Stromal cell of bone marrow (primary cell): Measurements from ENCODE around the gene SPRED3.
A peak's percentile ranks its signal among the peaks of the same experiment; 100 is the strongest.
"Not testable (repeated sequence)": the region's sequence is repeated elsewhere in the genome, so short reads cannot be mapped to it uniquely, and the experiment has no call there.

Experiments used
- DNase-seq: peaks from one replicate; pipeline ENCODE4 v3.0.0-alpha.2; 2012; ENCODE audit warnings: low read depth

Gene SPRED3

GRCh38 chr19:38388349-38389100, at the start of gene SPRED3:
TSS of gene SPRED3 (plus strand) at chr19:38388697. CDS start at chr19:38390303, 1,606 bp downstream.
- DNase-seq: no peak

DNA sequence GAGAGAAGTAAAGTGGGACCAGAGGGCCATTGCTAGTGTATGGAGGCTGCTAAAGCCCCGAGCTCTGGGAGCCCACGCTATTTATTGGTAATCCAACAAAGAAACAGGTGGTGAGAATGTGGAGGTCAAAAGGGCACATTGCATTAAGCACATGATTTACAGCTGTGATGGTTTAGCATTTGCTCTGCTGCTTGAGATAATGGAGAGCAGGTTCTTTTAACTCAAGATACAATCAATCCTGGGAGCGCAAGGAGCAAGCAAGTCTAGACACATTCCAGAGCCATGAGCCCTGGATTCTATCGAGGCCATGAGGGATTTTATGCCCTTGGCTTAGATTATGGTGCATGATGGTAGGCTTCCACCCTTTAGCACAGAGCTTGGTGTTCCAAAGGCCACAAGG, 49.5 kb upstream of the SPRED3 start:
- not testable (repeated sequence) for DNase-seq

DNA sequence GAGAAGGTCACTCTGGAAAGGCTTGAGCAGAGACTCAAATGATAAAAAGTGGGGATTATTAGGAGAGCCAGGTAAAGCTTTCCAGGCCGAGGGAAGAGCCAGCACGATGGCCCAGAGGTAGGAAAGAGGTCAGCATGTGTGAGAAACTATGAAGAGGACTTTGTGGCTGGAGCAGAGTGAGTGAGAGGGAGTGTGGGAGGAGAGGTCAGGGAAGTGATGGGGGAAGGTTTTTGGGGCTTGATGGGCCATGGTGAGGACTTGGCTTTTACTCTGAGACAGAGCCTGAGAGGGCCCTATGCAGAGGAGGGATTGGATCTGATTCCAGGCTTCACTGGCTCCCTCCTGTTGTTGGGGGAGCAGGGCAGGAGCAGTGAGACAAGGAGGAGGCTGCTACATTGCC, 47.6 kb upstream of the SPRED3 start:
- no peak for DNase-seq

DNA sequence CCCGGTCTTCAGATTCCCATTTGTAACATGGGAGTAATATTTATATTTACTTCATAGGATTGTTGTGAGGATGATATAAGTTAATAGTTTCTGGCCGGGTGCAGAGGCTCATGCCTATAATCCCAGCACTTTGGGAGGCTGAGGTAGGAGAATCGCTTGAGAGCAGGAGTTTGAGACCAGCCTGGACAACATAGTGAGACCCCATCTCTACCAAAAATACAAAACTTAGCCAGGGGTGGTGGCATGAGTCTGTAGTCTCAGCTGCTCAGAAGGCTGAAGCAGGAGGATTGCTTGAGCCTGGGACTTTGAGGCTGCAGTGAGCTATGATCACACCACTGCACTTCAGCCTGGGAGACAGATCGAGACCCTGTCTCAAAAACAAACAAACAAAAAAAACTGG, 41.7 kb upstream of the SPRED3 start:
- no peak for DNase-seq

DNA sequence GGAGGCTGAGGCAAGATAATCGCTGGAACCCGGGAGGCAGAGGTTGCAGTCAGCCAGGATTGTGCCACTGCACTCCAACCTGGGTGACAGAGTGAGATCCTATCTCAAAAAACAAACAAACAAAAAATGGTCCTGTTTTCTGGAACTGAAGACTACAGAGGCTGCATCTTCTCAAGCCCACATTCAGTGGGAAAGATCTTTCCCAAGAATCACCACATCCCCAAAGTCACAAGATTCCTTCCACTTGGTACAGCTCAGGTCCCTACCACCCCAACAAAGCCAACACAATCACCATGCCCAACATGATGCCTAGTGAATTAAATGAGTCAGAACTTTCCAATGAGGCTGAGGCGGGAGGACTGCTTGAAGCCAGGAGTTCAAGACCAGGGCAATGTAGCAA, 37.6 kb upstream of the SPRED3 start:
- no peak for DNase-seq

DNA sequence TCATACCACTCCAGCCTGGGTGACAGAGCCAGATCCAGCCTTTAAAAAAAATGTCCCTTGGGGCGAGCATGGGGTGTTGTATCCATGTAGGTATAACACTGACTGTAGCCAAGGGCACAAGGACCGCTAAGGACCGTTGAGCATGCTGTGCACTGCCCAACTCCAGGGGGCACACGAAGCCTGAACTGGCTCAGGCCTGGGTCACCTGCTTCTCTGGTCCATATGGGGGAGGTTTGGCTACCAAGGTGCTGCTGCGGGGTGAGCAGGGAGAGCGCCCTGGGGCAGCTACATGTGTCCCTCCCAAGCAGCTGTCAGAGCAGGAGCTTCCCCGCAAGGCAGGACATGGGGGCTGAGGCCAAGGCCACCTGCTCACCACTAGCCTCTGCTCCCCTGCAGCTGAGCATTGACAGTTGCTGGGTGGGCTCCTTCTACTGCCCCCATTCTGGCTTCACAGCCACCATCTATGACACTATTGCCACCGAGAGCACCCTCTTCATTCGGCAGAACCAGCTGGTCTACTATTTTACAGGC, 36.6 kb upstream of the SPRED3 start:
- no peak for DNase-seq

DNA sequence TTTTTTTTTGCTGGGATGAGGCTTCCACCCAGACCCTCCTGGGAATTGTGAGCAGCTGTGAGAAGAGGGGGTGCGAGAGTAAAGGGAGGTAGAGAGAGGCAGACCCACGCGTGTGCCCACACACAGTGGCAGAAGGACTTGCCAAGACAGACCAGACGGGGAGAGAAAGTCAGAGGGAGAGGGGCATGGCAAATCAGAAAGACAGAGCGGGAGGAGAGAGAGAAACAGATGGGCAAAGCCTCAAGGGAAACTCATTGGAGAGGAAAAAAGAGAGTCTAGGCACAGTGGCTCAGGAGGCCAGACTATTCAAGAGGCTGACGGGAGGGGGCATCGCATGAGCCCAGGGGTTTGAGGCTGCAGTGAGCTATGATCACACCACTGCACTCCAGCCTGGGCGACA, 35.9 kb upstream of the SPRED3 start:
- no peak for DNase-seq

- DNase-seq: no peak
Measured at GRCh38 chr19:38355728-38356725, 32.5 kb upstream of the SPRED3 start.

DNA sequence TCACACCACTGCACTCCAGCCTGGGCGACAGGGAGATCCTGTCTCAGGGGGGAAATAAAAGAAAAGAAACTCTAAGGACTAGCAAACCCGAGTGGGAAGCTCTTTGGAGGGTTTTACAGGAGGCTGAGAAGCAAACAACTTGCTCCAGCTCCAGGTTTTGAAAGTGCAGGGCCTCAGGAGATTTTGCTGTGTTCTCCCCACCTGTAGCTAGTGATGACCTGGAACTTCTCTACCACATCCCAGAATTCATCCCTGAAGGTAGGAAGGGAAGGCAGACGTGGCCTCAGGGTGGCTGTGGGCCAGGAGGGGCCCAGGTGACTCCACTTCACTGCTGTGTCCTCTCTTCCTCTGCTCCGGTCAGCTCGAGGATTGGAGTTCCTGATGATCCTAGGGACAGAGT, 30.4 kb upstream of the SPRED3 start:
- no peak for DNase-seq

DNA sequence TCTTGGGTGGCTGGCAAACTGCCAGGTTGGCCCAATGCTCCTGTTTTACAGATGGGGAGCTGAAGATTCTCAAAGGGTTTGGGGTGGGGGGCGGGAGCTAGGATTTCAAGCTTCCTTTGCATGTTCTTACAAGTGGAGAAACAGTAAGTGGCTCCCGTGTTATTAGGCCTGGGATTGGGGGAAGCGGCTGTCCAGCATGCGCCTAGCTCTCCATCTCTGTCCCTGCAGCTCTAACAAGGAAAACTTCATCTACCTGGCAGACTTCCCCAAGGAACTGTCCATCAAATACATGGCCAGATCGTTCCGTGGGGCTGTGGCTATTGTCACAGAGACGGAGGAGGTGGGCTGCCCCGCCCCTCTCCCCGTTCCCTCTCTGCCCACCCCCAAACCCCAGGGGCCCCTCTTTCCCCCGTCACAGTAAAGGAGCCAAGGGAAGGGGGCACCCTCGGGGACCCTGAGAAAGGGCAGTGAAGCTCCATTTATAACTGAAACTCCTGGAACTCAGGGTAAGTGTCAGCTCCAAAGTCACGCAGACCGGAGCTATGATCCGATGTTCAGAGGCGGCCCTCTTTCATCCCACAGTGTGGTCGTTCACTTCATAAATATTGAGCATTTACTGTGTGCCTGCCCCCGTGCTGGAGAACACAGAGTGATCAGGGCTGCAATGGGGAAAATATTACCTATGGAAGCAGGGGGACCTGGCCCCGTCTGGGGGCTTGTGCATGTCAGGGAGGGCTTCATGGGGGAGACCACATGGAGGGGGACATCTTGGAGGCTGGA, 29.1 kb upstream of the SPRED3 start:
- DNase-seq: no peak

- no peak for DNase-seq
Measured at GRCh38 chr19:38360351-38360750, 28.1 kb upstream of the SPRED3 start.

- no peak for DNase-seq
Measured at GRCh38 chr19:38360839-38361631, 27.5 kb upstream of the SPRED3 start.

GRCh38 chr19:38361633-38362075, 26.8 kb upstream of the SPRED3 start:
- DNase-seq: peak; percentile 42

DNA sequence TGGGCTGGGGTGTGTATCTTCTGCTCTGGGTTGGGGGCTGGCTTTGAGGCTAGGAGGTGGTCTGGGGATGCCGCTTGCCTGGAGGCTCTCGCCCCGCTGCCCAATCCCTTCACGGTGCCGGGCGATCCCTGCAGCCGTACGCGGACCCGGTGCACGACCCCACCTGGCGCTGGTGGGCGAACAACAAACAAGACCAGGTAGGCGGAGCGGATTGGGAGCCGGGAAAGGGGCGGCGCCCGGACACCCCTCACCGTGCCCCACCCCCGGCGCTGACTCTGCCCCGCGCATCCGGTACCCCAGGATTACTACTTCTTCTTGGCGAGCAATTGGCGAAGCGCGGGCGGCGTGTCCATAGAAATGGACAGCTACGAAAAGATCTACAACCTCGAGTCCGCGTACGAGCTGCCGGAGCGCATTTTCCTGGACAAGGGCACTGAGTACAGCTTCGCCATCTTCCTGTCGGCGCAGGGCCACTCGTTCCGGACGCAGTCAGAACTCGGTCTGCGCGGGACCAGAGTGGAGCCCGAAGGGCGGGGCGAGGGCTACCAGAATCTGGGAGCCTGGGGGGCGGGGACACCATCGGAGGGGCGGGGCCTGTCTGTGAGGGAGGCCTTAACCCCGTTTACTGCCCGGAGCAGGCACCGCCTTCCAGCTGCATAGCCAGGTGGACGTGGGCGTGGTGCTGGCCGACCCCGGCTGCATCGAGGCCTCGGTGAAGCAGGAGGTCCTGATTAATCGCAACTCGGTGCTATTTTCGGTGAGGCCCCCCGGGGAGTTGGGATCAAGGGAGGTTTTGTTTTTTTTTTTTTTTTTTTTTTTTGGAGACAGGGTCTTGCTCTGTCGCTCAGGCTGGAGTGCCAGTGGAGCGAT, 26.2 kb upstream of the SPRED3 start:
- DNase-seq: peak; percentile 31

GRCh38 chr19:38362946-38363688, 25.4 kb upstream of the SPRED3 start:
- DNase-seq: not testable (repeated sequence)

GRCh38 chr19:38367041-38367440, 21.5 kb upstream of the SPRED3 start:
- no peak for DNase-seq

GRCh38 chr19:38369584-38369983, 18.9 kb upstream of the SPRED3 start:
- DNase-seq: no peak

DNA sequence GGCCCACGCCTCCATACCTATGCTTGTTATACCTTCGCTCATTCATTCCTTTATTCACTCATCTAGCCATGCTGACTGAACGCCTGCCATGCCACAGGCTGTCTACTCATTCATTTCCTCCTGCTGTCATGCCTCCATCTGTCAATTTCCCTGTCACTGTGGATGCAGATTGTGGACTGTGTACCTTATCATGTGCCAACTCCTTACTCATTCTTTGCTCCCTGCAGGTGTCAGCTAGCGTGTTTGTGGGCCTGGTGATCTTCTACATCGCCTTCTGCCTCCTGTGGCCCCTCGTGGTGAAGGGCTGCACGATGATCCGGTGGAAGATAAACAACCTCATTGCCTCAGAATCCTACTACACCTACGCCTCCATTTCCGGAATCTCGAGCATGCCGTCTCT, 18.2 kb upstream of the SPRED3 start:
- DNase-seq: no peak

- DNase-seq: no peak
Measured at GRCh38 chr19:38371081-38371480, 17.4 kb upstream of the SPRED3 start.
